Fibroblast of skin of abdomen (primary cell): Measurements from ENCODE around the gene STX7.

Experiments
- DNase-seq: peaks from one replicate; pipeline ENCODE4 v3.0.0-alpha.2; 2013

The STX7 gene

DNA sequence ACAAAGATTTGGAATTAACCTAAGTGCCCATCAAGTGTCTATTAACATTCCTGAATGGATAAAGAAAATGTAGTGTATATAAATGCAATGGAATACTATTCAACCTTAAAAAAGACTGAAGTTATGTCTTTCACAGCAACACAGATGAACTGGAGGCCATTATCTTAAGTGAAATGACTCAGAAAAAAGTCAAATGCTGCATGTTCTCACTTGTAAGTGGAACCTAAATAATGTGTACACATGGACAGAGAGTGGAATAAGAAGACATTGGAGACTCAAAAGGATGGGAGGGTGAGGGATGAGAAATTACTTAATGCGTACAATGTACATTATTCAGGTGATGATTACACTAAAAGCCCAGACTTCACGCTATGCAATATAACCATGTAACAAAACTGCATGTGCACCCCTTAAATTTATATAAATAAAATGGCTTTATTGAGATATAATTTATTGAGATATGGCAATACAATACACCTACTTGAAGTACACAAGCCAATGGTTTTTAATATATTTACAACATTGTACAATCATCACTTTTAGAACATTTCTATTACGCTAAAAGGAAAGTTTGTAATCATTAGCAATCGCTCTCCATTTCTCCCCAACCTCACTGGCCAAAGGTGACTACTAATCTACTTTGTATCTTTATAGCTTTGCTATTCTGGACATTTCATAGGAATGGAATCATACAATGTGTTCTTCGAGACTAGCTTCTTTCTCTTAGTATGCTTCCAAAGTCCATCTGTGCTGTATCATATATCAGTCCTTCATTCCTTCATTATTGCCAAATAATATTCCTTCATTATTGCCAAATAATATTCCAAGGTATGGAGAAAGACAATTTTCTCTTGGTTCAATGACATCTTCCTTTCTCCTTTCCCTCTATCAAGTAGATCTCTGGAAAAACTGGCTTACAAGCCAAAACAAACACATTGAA lies 5.8 kb downstream of the STX7 start:
- no peak for DNase-seq

DNA sequence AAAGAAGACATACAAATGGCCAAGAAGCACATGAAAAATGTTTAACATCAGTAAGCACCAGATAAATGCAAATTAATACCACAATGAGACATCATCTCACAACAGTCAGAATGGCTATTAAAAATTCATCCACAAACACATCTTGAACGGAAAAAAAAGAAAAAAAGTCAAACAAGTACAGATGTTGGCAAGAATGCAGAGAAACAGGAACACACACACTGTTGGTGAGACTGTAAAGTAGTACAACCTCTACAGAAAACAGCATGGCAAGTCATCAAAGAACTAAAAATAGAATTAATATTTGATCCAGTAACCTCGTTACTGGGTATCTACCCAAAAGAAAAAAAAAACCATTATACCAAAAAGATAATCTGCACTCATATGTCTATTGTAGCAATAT lies 6.5 kb downstream of the STX7 start:
- no peak for DNase-seq

DNA sequence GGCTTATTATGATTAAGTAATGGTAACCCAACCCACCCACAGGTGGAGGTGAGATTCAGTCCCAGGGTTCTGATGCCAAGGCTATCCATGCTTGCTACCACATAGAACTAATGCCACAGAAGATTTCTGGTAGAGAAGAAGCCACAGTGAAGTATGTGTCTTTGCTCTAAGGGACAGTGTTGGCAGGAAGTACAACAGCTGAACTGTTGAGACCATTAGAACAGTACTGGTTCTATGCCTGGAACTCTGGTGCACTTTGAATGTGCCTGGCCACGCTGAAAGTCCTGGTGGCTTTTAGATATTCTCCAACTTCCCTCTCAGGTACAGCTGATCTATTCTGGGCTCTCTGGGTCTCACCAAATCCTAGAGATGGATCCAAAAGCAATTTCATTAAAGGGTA lies 7.8 kb downstream of the STX7 start:
- DNase-seq: no peak

DNA sequence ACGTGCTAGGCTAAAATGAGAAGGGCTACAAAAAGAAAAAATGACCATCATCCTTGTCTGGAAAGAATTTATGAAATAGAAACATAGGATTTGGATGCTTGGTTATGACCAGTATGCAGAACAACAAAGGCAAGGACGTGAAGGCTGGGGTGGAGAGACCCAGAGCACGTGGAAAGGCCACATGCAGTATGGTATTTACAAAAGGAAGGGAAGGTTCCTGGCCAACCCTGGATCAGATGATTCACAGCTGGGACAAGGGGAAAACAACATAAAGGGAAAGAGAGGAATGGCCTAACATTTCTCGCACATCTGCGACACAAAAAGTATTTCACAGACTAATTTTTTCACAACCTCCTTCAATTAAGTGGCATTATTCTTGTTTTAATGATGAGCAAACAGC lies 8.2 kb downstream of the STX7 start:
- DNase-seq: no peak

DNA sequence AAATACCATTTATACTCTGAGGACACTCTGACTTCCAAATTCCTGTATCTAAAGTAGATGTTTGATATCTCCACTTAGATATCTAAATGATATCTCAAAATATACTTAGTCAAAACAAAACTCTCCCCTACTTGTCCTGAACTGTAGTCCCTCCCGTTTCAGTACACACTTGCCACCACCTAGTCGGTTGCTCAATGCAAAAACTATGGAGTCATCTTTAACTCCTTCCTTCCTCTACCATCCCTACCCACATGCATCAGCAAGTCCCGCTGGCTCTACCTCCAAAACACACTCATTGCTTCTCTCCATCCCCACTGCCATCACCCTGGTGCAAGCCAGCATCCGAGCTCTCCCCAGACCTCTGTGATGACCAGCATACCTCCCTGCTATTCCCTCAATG lies 13.2 kb downstream of the STX7 start:
- no peak for DNase-seq

DNA sequence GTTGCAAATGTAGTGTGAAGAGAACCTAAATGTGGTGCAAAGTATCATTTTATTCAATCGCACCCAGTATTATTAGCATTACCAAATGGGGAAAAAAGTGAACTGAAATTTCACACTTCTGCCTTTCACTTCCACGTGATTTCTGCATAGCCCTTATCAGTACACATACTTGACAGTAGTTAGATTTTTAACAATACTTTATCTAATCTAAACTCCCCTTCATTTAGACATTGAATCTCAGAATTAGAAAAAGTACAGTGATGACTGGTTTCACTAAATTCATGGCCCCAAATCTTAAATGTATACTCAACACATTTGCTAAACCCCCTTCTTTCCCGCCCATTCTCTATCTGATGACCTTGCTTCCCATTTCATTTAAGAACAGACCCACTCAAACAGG lies 14.3 kb downstream of the STX7 start:
- DNase-seq: no peak

DNA sequence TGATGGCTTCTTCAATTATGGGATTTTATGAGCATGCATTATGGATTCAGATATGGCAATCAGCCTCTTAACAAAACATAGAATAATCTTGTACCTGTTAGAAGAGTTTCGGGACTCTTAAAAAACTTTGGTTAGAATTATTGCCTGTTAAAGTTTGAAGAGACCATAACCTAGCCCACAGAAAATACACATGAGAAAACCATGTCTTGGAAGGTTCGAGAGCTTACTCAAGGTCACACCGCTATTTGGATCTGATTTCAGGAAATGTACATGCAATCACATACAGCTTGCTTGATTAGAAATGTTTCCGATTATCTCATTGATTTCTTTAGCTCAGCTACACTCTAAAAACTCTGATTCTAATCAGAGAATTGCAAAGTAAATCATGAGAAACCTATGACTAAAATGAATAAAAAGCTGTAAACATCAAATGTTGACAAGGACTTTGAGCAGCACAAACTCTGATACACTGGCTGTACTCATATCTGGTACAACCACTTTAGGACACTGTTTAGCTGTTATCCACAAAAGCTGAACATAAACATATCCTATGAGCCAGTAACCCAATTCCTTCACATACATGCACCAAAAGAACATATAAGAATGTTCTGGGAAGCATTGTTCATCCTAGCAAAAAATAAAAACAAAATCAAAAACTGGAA lies 16.3 kb downstream of the STX7 start:
- no peak for DNase-seq

DNA sequence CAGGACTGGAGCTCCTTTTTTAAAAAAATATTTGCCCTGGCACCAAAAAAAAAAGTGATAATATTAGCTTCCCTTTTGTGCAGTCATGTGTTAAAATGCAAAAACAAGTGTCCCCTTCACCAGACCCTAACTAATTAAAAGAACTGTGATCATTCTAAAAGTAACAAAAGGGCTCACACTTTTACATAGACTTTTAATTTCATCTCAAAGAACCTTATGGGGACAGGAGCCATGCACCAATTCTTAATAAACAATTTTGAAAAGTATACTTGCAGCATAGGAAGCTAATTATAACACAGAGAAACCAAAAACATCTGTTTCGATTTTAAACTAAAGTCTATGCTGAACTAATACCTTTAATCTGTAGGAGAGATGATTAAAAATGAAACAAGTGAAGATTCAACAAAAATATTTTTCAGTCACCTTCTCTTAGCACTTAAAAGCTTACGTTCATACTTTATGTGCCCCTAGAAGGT lies 17.3 kb downstream of the STX7 start:
- no peak for DNase-seq

DNA sequence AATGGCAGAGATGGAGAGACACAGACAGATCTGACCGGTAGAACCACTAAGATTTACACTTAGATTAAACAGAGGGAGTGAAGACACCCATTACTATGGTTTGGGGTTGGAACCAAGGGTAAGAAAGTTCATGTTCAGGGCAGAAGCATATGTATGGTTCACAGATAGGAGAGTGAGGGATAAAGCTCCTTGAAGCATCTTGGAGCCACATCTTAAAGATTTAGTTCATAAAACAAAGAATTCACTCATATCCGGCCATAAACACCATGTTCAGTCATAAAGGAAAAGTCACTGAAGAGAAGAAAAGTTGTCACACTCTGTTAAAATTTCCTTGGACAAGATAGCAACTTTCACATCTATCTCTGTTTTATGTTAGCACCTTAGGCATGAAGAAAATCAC lies 18.0 kb downstream of the STX7 start:
- no peak for DNase-seq

DNA sequence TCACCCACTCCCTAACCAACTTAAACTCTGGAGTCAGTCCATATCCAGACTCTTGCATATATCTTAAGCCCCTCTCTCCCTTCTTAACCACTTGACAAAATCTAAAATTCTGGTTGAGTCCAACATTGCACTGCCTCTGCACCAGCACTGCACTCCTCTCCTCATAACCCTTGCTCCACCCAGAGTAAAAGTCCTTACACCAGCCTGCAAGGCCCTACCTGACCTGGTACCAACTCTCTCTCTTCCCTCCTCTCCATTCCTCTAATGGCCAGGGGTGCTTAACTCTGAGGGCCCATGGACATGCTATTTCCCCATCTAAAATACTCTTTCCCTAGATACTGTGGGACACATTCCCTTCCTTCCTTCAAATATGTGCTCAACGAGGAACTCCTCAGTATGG lies 21.0 kb downstream of the STX7 start:
- no peak for DNase-seq

DNA sequence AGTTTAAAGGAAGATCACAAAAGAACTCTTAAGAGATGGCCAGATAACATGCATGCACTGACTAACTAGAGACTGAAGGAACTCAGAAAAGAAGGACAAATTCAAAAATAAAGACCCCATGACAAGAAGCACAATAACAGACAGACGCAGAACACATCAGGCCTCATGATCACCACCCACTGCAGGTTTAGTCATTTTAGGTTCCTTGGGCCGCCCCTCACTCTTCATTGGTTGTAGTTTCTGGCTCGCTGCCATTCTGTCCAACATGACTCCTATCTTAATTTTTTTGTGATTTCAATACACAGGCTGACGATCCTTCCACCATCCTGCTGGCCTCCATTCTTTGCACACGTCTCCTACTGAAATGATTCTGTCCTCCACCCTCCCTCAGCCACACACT lies 21.6 kb downstream of the STX7 start:
- peak; percentile 51 for DNase-seq

DNA sequence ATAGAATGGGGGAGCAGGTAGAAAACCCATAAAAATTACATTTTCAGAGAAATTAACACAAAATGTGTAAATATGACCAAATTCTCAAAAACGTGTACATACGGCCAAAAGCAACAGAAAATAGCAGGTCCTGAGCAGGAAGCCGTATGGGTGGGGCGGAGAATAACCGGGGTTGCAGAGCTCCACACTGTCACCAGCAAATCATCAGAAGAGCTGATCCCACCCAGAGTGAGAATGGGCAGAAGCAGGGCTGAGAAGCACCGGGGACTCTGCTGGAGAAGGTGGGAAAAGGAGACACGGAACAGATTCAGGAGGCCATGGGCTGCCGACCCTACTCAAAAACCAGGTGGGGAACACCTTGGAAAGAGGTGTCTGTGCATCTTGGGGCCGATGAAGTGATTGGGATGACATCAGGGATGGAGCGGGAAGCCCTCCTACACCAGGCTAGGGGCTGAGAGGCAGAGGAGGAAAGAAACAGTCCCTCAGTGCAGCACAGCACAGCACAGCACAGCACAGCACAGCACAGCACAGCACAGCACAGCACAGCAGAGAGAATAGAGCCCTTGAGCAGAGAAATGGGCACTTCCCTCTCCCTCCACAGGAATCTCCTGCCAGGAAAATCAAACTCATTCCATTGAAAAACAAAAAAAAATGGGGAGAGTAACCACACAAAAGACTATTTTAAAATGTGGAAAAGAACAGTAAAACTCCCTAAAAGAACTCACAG lies 22.3 kb downstream of the STX7 start:
- DNase-seq: no peak

DNA sequence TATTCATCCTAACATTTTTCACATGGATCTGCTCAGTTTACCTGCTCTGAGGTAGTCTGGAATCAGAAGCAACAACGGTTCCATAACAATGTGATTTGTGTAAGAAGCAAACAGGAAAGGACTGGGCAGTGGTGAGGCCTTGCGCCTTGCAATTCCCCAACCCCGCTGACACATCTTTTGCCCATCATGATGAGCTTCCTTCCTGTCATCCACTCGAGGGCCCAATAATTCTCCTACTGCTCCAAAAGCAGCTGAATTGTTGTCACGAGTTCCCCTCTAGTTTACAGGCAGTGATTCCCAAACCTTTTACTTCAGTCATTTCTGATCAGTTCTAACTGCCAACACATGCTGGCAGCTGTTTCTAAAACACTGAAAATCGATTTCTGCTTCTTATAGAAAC lies 22.9 kb downstream of the STX7 start:
- DNase-seq: no peak

DNA sequence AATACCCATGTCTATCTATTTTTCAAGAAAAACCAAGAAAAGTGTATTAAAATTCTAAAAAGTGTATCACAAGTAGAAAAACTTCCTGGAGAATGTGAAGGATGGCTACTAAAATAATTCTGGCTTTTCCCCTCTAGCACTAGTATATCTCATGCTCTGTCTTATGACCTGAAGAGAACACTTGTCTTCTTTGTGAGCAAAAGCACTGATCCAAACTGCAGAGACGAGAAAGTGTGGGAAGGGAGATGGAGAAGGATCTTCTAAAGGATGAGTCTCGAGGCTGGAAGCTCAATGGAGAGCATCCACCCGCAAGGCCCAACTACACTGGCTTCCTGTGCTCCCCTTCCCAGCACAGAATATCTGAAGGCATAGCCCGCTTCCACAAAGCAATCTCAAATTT lies 23.5 kb downstream of the STX7 start:
- no peak for DNase-seq

DNA sequence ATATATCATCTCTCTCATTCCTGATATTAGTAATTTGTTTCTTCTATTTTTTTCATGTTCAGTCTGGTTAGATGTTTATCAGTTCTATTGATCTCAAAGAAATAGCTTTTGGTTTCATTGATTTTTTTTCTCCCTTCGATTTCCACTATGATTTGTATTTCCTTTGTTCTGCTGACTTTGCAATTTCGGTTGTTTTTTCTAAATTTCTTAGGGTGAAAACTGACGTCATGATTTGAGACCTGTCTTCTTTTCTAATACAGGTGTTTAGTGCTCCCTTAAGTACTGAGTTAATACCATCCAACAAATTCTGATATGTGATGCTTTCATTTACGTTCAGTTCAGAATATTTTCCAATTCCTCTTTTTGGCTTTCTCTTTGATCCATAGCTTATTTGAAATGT lies 25.2 kb downstream of the STX7 start:
- no peak for DNase-seq

DNA sequence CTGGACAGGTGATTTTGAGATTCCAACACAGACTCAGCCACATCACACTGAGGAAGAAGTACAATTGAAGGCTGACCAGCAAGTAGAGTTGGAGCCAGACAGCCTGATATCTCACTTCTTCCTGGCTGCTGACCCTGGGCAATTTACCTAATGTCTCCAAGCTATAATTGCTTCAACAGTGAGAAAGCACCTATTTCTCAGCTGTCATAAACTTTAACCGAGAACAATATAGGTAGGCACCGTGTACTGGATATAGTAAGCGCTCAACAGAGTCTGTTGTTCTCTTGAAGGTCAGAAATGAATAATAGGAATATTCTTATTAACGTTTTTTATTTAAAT lies 28.3 kb downstream of the STX7 start:
- no peak for DNase-seq

DNA sequence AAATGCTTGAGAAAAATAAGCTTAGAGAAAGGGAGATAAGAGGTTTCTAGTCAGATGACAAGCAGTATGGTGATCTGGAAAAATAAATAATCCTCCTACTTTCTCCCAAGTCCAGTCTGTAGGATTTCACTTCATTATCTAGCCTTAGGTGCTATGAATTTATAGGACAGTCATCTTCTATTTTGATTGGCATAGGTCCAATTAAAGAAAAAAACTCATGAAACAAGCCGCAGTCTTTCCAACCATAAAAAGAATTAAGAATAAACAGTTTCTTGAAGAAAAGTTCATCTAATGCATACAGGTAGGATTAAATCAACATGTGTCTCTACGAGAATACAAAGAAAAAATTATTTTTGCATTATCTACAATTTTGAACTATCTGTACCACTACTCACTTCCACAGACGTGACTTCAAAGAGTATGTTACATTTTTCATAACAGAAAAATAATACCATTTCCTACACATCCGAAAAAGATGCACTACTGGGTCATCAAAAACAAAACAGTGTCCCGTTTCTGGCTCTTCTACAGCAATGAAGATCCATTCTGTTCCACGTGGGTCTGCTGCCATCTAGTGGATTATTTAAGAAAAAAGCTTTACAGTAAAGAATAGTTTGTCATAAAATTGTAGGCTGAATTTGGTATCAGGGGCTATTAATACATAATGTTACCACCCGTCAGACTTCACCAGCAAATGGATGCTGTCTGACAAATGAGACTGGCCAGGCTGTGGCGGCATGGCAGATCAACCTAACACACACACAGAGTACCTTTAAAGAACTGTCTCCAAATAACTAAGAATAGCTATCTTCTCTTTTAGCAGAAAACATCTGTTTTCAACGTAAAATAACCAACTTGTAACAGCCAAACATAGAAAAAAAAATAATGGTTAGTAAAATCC lies 28.9 kb downstream of the STX7 start:
- DNase-seq: peak; percentile 63

DNA sequence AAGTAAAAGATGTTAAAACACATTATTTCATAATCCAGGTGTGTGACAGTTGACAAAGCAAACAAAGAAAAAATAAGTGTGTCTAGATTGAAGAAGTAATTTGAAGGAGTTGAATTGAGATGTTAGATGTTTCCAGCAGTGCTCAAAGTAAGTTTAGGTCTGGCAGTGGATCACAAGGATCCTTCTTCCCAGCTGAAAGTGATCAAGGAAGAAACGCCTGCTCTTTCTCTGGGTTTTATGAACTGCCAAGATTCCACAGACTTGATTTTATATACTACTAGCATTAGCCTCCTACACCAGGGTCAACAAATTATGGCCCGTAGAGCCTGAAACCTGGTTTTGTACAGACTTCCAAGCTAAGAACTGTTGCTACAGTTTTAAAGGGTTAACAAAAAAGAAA lies 30.3 kb downstream of the STX7 start:
- no peak for DNase-seq

DNA sequence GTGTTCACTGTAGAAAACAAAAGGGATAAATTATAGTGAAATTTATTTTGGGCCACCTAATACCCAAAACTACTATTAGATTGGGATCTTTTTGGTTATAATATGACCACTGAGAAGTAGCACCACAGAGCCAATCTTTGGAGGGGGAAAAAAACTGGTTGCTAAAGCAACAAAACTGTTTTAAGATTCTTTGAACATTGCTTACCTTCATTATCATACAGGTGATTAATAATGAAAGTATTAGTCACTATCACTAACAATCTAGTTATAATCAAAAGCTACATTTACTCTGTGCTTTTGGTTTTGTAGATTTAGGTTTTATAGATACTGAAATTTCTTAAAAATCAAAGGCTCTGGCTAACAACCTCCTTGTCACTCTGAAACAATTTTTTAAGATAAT lies 31.7 kb downstream of the STX7 start:
- no peak for DNase-seq

DNA sequence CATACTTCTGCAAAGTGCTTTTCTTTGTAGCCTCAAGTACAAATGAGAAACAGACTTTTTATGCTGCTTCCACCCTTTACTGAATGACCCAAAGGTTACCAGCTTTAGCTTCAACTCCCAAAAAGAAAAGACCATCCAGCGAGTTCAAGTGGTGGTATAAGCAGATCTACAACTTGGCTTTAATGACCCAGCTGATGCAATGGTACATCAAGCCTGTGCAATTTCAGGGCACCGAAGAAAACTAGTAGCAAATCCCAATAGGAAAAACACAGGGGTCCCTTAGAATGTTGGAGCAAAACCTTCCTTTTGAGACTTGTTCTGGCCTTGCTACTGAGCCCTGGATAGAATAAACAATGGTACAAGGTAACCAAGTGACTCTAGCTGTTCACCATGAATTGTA lies 33.8 kb downstream of the STX7 start:
- peak; percentile 25 for DNase-seq

DNA sequence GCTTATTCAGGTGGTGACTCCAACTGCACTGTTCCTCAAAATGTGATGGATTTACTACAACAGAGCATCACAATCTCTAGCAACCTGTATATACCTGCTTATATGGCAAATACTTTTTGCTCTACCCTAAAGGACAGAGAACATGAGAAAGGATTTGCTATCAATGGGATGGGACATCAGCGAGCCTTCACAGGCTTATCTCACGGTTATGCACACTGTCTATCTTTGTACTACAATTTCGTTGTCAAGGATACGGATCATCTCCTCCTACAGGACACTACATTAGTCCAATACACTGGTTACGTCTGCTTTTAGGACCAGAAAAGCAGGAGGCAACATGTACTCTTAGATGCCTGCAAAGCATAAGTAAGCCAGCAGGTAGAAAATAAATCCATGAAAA lies 34.2 kb downstream of the STX7 start:
- no peak for DNase-seq

DNA sequence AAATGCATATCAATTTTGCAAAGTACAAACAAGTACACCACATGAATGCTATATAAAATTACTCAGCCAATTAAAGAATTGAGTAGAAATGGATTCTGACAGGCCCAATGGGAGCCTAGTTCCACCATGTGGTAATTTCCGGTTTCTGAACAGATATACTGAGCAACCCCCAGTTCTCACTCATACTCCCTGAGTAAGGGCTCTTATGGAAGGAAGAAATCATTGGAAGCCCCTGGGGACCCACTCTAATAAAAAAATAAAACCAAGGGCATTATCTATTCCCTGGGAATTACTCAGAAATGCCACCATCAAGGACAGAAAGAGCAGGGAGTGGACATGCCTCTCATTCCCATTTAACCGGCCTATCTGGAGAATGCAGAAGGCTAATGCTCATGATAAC lies 34.6 kb downstream of the STX7 start:
- DNase-seq: no peak

DNA sequence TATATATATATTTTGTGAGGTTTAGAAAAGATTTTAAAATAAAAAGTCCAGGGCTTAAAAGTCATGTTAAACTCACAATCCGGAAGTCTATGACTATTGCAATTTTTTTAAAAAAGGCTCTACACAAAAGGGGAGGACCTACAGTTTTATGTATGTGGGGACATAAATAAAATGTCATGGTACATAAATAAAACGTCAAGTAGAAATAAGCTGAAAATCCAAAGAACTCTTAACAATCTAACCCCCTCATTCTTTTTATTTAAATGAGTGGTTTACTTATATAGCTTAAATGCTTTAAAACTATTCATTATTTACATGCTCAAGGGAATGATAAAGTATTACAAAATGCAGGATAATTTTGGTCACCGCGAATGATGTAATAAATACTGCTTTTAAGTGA lies 36.2 kb downstream of the STX7 start:
- DNase-seq: no peak
